ENCODE data around the gene SHC4. TPM values are rescaled to one million over a fixed set of nuclear protein-coding genes. Genes with fewer than 3 reads are reported as not detected.

The SHC4 gene
- total RNA-seq, 1 experiment from 2014 or later = not detected

GRCh38 chr15:48993380-48993779, 29.7 kb upstream of the SHC4 start:
- Histone ChIP-seq H3K4me1 (no peaks in the 10 kb centered on the region), H3K36me3 (ENCODE audit: control insufficient read depth, insufficient read depth, low read length) (no peaks in the 10 kb centered on the region), H3K9me3 (no peaks in the 10 kb centered on the region), H3K27me3 (replicated peaks; ENCODE audit: control insufficient read depth, insufficient read depth, low read length) (no peaks in the 10 kb centered on the region), H3K4me3 (ENCODE audit: low read depth, low read length) (no peak overlapping the region)
- ChIA-PET CTCF (no interaction called here), POLR2A (no interaction called here)
- peaks cover 43% of the 10 kb centered on the region for H3K36me3 Mint-ChIP-seq (ENCODE audit: insufficient read depth, unreplicated experiment)
- intact Hi-C loops (cut with micrococcal nuclease; ENCODE audit: unreplicated experiment) = no loop called here
- H3K4me1 Mint-ChIP-seq (ENCODE audit: low read depth, unreplicated experiment) = no peaks in the 10 kb centered on the region
- H3K4me3 Mint-ChIP-seq (ENCODE audit: unreplicated experiment) = no peak overlapping the region
- no peak for TF ChIP-seq CTCF (IDR thresholded peaks at IDR 0.05; ENCODE audit: insufficient read depth in 1 of 2, low read depth in 1 of 2, low read length in 1 of 2, severe bottlenecking in 1 of 2, unreplicated experiment in 1 of 2)
- H3K27me3 Mint-ChIP-seq (ENCODE audit: insufficient read depth, unreplicated experiment) = no peaks in the 10 kb centered on the region
- no peak for DNase-seq
- H3K27ac Mint-ChIP-seq (ENCODE audit: unreplicated experiment) = no peak overlapping the region
- no TSS peak for BruUV-seq (replicated peaks)
- H3K9me3 Mint-ChIP-seq (ENCODE audit: unreplicated experiment) = no peaks in the 10 kb centered on the region

GRCh38 chr15:48992545-48992944, 28.8 kb upstream of the SHC4 start:
- peaks cover 46% of the 10 kb centered on the region for H3K36me3 Mint-ChIP-seq (ENCODE audit: insufficient read depth, unreplicated experiment)
- no peak overlapping the region for H3K4me3 ChIP-seq (ENCODE audit: low read depth, low read length)
- H3K36me3 ChIP-seq (ENCODE audit: control insufficient read depth, insufficient read depth, low read length) = no peaks in the 10 kb centered on the region
- no peaks in the 10 kb centered on the region for H3K27me3 Mint-ChIP-seq (ENCODE audit: insufficient read depth, unreplicated experiment)
- H3K4me1 ChIP-seq = no peaks in the 10 kb centered on the region
- intact Hi-C loops (cut with micrococcal nuclease; ENCODE audit: unreplicated experiment) = no loop called here
- H3K9me3 Mint-ChIP-seq (ENCODE audit: unreplicated experiment) = no peaks in the 10 kb centered on the region
- POLR2A ChIA-PET = no interaction called here
- no peaks in the 10 kb centered on the region for H3K4me1 Mint-ChIP-seq (ENCODE audit: low read depth, unreplicated experiment)
- no peak for DNase-seq
- H3K27me3 ChIP-seq (replicated peaks; ENCODE audit: control insufficient read depth, insufficient read depth, low read length) = no peaks in the 10 kb centered on the region
- no peak for TF ChIP-seq CTCF (IDR thresholded peaks at IDR 0.05; ENCODE audit: insufficient read depth in 1 of 2, low read depth in 1 of 2, low read length in 1 of 2, severe bottlenecking in 1 of 2, unreplicated experiment in 1 of 2)
- CTCF ChIA-PET = interaction anchor here (1.5 kb wide), 1 partner anchor 17 kb away, joined by 3 read pairs; no protein-coding TSS in a partner anchor
- no peak overlapping the region for H3K4me3 Mint-ChIP-seq (ENCODE audit: unreplicated experiment)
- H3K9me3 ChIP-seq = no peaks in the 10 kb centered on the region
- H3K27ac Mint-ChIP-seq (ENCODE audit: unreplicated experiment) = no peak overlapping the region
- BruUV-seq (replicated peaks) = no TSS peak

GRCh38 chr15:48992096-48992495, 28.4 kb upstream of the SHC4 start:
- ChIA-PET POLR2A (no interaction called here), CTCF (interaction anchor here (1.5 kb wide), 1 partner anchor 17 kb away, joined by 3 read pairs; no protein-coding TSS in a partner anchor)
- TSS peak; percentile 14 for BruUV-seq (replicated peaks)
- no peak for TF ChIP-seq CTCF (IDR thresholded peaks at IDR 0.05; ENCODE audit: insufficient read depth in 1 of 2, low read depth in 1 of 2, low read length in 1 of 2, severe bottlenecking in 1 of 2, unreplicated experiment in 1 of 2)
- Mint-ChIP-seq H3K9me3 (ENCODE audit: unreplicated experiment) (no peaks in the 10 kb centered on the region), H3K27me3 (ENCODE audit: insufficient read depth, unreplicated experiment) (no peaks in the 10 kb centered on the region), H3K27ac (ENCODE audit: unreplicated experiment) (no peak overlapping the region), H3K4me3 (ENCODE audit: unreplicated experiment) (no peak overlapping the region), H3K4me1 (ENCODE audit: low read depth, unreplicated experiment) (no peaks in the 10 kb centered on the region), H3K36me3 (ENCODE audit: insufficient read depth, unreplicated experiment) (peaks cover 42% of the 10 kb centered on the region)
- intact Hi-C loops (cut with micrococcal nuclease; ENCODE audit: unreplicated experiment) = no loop called here
- Histone ChIP-seq H3K9me3 (no peaks in the 10 kb centered on the region), H3K4me1 (no peaks in the 10 kb centered on the region), H3K36me3 (ENCODE audit: control insufficient read depth, insufficient read depth, low read length) (no peaks in the 10 kb centered on the region), H3K27me3 (replicated peaks; ENCODE audit: control insufficient read depth, insufficient read depth, low read length) (no peaks in the 10 kb centered on the region), H3K4me3 (ENCODE audit: low read depth, low read length) (no peak overlapping the region)
- no peak for DNase-seq
